Neural cell (in vitro differentiated cells): ENCODE measurements around the gene FTCD. TPM values are rescaled to one million over a fixed set of nuclear protein-coding genes. Genes with fewer than 3 reads are reported as not detected.

ENCODE experiments used
- H2AFZ ChIP-seq: fragments of 200-600, 300-800 bp; sonication (generic), shearing (Covaris generic); 2 replicates; pipeline ENCODE4 v1.6.0; 2014; ENCODE audit warnings: low read depth, mild to moderate bottlenecking, antibody characterized with exemption, low read length, moderate library complexity
- H3F3A ChIP-seq: fragments of 200-600 bp; shearing (Covaris generic); 2 replicates; pipeline ENCODE4 v1.6.1; 2016; ENCODE audit warnings: mild to moderate bottlenecking, moderate library complexity, mixed read lengths, antibody characterized with exemption, low read length; ENCODE audit not compliant: insufficient read depth, poor library complexity, severe bottlenecking
- H3K27ac ChIP-seq: fragments of 200-600, 300-800 bp; sonication (generic), shearing (Covaris generic); 2 replicates; pipeline ENCODE4 v1.5.1; 2014; ENCODE audit warnings: mild to moderate bottlenecking, low read length, moderate library complexity
- H3K27me3 ChIP-seq: fragments of 300-800, 200-600 bp; sonication (generic), shearing (Covaris generic); 2 replicates; pipeline ENCODE4 v1.6.0; 2014; ENCODE audit warnings: mild to moderate bottlenecking, low read depth, low read length, moderate library complexity; ENCODE audit not compliant: insufficient read depth
- H3K36me3 ChIP-seq: fragments of 300-800, 200-600 bp; sonication (generic), shearing (Covaris generic); 2 replicates; pipeline ENCODE4 v1.5.1; 2014; ENCODE audit warnings: mild to moderate bottlenecking, antibody characterized with exemption, low read length, moderate library complexity; ENCODE audit not compliant: insufficient read depth
- H3K4me2 ChIP-seq: fragments of 300-800, 200-600 bp; sonication (generic), shearing (Covaris generic); 2 replicates; pipeline ENCODE4 v1.6.0; 2014; ENCODE audit warnings: mild to moderate bottlenecking, low read length
- H3K4me3 ChIP-seq: fragments of 300-800, 200-600 bp; sonication (generic), shearing (Covaris generic); 2 replicates; pipeline ENCODE4 v1.5.1; 2014; ENCODE audit warnings: mild to moderate bottlenecking, low read length, moderate library complexity
- H3K79me2 ChIP-seq: fragments of 200-600 bp; shearing (Covaris generic); replicated peaks from 2 replicates; pipeline ENCODE4 v1.6.0; 2014; ENCODE audit warnings: mild to moderate bottlenecking, low read length, moderate library complexity; ENCODE audit not compliant: insufficient read depth
- H3K9ac ChIP-seq: fragments of 300-800, 200-600 bp; sonication (generic), shearing (Covaris generic); 2 replicates; pipeline ENCODE4 v1.6.1; 2016; ENCODE audit warnings: mild to moderate bottlenecking, low read length, mixed read lengths
- H3K9me2 ChIP-seq: fragments of 200-600 bp; shearing (Covaris generic); 2 replicates; pipeline ENCODE4 v1.6.1; 2016; ENCODE audit warnings: mild to moderate bottlenecking, low read length, mixed read lengths; ENCODE audit not compliant: insufficient read depth
- H3K9me3 ChIP-seq: fragments of 200-600, 300-800 bp; sonication (generic), shearing (Covaris generic); 2 replicates; pipeline ENCODE4 v1.6.1; 2016; ENCODE audit warnings: mild to moderate bottlenecking, mixed run types, low read length, moderate library complexity, mixed read lengths
- H4K20me1 ChIP-seq: fragments of 200-600 bp; shearing (Covaris generic); 2 replicates; pipeline ENCODE4 v1.6.1; 2016; ENCODE audit warnings: mild to moderate bottlenecking, mixed run types; ENCODE audit not compliant: insufficient read depth
- EP300 ChIP-seq: fragments of 450-650 bp; conservative IDR thresholded peaks from 2 replicates; pipeline ENCODE4 v1.6.1; 2014; ENCODE audit warnings: antibody characterized with exemption, mild to moderate bottlenecking, moderate library complexity; ENCODE audit not compliant: poor library complexity, severe bottlenecking
- EZH2 ChIP-seq: fragments of 200-600, 300-800 bp; shearing (Covaris generic), sonication (generic); IDR thresholded peaks from 2 replicates; pipeline ENCODE4 v1.6.1; 2014; ENCODE audit warnings: antibody characterized with exemption, low read length, borderline replicate concordance, mild to moderate bottlenecking; ENCODE audit not compliant: insufficient read depth, poor library complexity, severe bottlenecking
- MXI1 ChIP-seq: fragments of 450-650 bp; conservative IDR thresholded peaks from 2 replicates; pipeline ENCODE4 v1.6.1; 2014; ENCODE audit warnings: antibody characterized with exemption, mild to moderate bottlenecking; ENCODE audit not compliant: poor library complexity, severe bottlenecking
- POLR2AphosphoS5 ChIP-seq: IDR thresholded peaks from 2 replicates; pipeline ENCODE4 v1.6.1; 2012
- RAD21 ChIP-seq: fragments of 450-650 bp; conservative IDR thresholded peaks from 2 replicates; pipeline ENCODE4 v1.6.1; 2014; ENCODE audit warnings: antibody characterized with exemption, mild to moderate bottlenecking, moderate library complexity
- SMC3 ChIP-seq: fragments of 450-650 bp; conservative IDR thresholded peaks from 2 replicates; pipeline ENCODE4 v1.6.1; 2014; ENCODE audit warnings: antibody characterized with exemption, mild to moderate bottlenecking, moderate library complexity; ENCODE audit not compliant: poor library complexity
- TAF1 ChIP-seq: IDR thresholded peaks from 2 replicates; pipeline ENCODE4 v1.6.1; 2012; ENCODE audit warnings: low read depth
- polyA plus RNA-seq: library from polyadenylated mRNA; depleted of rRNA; stranded (reverse); fragments of >200 nt; gene quantifications from 2 replicates; pipeline ENCODE4 v1.2.3, GENCODE V29; 2014
- TF ChIP-seq, protein P1 (sequence below): IDR thresholded peaks from 2 replicates; pipeline ENCODE4 v1.6.1; 2012; ENCODE audit warnings: borderline replicate concordance
- TF ChIP-seq, protein P2 (sequence below): fragments of 450-650 bp; IDR thresholded peaks from 2 replicates; pipeline ENCODE4 v1.5.1; 2014; ENCODE audit warnings: antibody characterized with exemption, mild to moderate bottlenecking, moderate library complexity; ENCODE audit not compliant: poor library complexity, severe bottlenecking

Gene FTCD
- polyA plus RNA-seq, 1 donor from 2014 or later: 2.0 TPM

DNA sequence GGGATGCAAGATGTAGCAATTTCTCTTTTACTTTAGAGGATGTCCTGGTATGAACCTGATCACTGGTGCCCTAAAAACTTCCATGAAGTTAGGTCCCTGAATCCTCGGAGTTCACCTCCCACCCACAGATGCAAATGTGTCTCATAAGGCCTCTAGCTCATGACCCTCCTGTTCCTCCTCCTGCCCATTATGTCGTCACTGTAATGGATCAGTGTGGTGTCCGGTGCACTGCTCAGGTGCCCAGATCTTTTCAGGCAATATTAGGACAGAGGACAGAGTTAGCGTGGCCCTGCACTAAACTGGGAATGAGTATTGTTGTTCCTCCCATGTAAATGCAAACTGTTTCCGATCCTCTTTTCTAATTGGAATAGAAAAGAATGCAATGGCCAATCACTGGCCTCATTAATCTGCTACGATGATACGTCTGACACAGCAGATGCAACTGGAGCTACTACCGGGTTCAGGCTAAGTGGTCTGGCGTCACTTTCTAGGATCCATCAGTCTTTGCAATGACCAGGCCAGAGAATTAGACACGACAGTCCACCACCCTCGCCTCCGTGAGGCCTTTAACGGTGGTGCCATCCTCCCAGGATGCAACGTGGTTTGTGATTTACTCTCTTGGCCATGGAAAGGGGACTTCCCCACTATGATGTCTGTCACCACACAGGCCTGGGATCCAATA, 60.8 kb downstream of the FTCD start:
- Histone ChIP-seq H3K9ac (no peak overlapping the region), H3K27ac (no peak overlapping the region), H3K79me2 (no peaks in the 10 kb centered on the region), H3K27me3 (peaks cover 27% of the 10 kb centered on the region), H3K9me3 (peaks cover 1% of the 10 kb centered on the region), H2AFZ (no peak overlapping the region), H3F3A (no peaks in the 10 kb centered on the region), H3K4me3 (no peak overlapping the region), H4K20me1 (no peaks in the 10 kb centered on the region), H3K36me3 (no peaks in the 10 kb centered on the region), H3K9me2 (no peaks in the 10 kb centered on the region), H3K4me2 (no peak overlapping the region)
- TF ChIP-seq, protein P1, sequence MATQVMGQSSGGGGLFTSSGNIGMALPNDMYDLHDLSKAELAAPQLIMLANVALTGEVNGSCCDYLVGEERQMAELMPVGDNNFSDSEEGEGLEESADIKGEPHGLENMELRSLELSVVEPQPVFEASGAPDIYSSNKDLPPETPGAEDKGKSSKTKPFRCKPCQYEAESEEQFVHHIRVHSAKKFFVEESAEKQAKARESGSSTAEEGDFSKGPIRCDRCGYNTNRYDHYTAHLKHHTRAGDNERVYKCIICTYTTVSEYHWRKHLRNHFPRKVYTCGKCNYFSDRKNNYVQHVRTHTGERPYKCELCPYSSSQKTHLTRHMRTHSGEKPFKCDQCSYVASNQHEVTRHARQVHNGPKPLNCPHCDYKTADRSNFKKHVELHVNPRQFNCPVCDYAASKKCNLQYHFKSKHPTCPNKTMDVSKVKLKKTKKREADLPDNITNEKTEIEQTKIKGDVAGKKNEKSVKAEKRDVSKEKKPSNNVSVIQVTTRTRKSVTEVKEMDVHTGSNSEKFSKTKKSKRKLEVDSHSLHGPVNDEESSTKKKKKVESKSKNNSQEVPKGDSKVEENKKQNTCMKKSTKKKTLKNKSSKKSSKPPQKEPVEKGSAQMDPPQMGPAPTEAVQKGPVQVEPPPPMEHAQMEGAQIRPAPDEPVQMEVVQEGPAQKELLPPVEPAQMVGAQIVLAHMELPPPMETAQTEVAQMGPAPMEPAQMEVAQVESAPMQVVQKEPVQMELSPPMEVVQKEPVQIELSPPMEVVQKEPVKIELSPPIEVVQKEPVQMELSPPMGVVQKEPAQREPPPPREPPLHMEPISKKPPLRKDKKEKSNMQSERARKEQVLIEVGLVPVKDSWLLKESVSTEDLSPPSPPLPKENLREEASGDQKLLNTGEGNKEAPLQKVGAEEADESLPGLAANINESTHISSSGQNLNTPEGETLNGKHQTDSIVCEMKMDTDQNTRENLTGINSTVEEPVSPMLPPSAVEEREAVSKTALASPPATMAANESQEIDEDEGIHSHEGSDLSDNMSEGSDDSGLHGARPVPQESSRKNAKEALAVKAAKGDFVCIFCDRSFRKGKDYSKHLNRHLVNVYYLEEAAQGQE: no peak
- no peak for TF ChIP-seq EP300
- no peak for TF ChIP-seq RAD21
- no peak for TF ChIP-seq TAF1
- no peak for TF ChIP-seq SMC3
- no peak for TF ChIP-seq MXI1
- no peak for TF ChIP-seq EZH2
- TF ChIP-seq, protein P2, sequence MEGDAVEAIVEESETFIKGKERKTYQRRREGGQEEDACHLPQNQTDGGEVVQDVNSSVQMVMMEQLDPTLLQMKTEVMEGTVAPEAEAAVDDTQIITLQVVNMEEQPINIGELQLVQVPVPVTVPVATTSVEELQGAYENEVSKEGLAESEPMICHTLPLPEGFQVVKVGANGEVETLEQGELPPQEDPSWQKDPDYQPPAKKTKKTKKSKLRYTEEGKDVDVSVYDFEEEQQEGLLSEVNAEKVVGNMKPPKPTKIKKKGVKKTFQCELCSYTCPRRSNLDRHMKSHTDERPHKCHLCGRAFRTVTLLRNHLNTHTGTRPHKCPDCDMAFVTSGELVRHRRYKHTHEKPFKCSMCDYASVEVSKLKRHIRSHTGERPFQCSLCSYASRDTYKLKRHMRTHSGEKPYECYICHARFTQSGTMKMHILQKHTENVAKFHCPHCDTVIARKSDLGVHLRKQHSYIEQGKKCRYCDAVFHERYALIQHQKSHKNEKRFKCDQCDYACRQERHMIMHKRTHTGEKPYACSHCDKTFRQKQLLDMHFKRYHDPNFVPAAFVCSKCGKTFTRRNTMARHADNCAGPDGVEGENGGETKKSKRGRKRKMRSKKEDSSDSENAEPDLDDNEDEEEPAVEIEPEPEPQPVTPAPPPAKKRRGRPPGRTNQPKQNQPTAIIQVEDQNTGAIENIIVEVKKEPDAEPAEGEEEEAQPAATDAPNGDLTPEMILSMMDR: no peak
- TF ChIP-seq POLR2AphosphoS5: no peak

DNA sequence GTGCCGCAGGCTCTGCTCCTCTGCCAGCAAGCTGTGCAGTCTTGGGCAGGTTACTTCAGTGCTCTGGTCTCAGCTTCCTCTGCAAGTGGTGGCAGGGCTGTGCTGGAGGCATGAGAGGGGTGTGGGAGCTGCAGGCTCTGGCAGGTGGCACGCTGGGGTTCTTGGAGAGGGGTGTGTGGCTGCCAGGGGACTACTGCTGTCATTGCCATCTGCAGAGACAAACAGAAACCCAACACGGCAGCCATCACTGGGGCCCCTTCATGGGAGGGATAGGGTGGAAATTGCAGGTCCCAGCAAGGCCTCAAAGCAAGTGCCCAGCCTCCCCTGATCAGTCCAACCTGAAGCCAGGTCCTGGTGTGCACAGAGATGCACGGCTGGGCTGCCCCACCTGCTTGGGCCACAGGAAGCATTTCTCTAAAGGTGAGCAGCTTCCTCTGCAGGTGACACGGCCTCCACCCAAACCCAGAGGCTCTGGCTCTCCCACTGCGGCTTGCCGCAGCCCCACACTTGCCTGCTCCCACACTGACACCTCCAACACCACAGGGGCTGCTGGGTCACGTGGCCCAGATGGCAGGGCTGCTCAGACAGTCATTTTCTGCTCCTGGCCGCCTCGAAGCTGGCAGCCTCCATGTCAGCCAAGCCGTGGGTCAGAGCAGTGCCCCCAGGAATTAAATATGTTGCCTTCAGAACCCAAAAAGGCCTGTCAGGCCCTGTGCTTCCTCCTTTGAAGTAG, 61.5 kb downstream of the FTCD start:
- Histone ChIP-seq H3K9ac (no peak overlapping the region), H4K20me1 (no peaks in the 10 kb centered on the region), H3K27ac (no peak overlapping the region), H3K4me2 (no peak overlapping the region), H3K36me3 (no peaks in the 10 kb centered on the region), H3K79me2 (no peaks in the 10 kb centered on the region), H3K9me2 (no peaks in the 10 kb centered on the region), H3F3A (no peaks in the 10 kb centered on the region), H2AFZ (no peak overlapping the region), H3K4me3 (no peak overlapping the region), H3K9me3 (no peaks in the 10 kb centered on the region), H3K27me3 (peaks cover 20% of the 10 kb centered on the region)
- no peak for TF ChIP-seq EP300
- TF ChIP-seq, protein P2: no peak
- TF ChIP-seq EZH2: no peak
- TF ChIP-seq MXI1: no peak
- TF ChIP-seq, protein P1: no peak
- TF ChIP-seq POLR2AphosphoS5: no peak
- TF ChIP-seq RAD21: no peak
